OCI-LY3 (cell line): ENCODE results near the gene TUBGCP6.
A peak's percentile ranks its signal among the peaks of the same experiment; 100 is the strongest.

Experiments used
- H2AFZ ChIP-seq: fragments of 200-600, 300-600 bp; shearing (Covaris generic); 2 replicates; pipeline ENCODE4 v1.6.0; 2014; ENCODE audit warnings: antibody characterized with exemption, low read depth, low read length
- H3K27ac ChIP-seq: fragments of 200-600, 300-600 bp; sonication (generic); 2 replicates; pipeline ENCODE4 v1.5.1; 2014; ENCODE audit warnings: mild to moderate bottlenecking, low read length, moderate library complexity, mixed read lengths
- H3K27me3 ChIP-seq: fragments of 200-600, 300-600 bp; sonication (generic); 2 replicates; pipeline ENCODE4 v1.6.1; 2014; ENCODE audit warnings: low read depth, low read length, mixed read lengths
- H3K36me3 ChIP-seq: fragments of 200-600, 300-600 bp; sonication (generic); replicated peaks from 2 replicates; pipeline ENCODE3; 2014; ENCODE audit warnings: low read depth, low read length, mixed read lengths
- H3K4me1 ChIP-seq: fragments of 300-600, 200-600 bp; sonication (generic); 2 replicates; pipeline ENCODE4 v1.6.1; 2014; ENCODE audit warnings: low read length, mixed read lengths
- H3K4me2 ChIP-seq: fragments of 200-600, 300-600 bp; sonication (generic); 2 replicates; pipeline ENCODE4 v1.6.1; 2014; ENCODE audit warnings: low read length, mixed read lengths
- H3K4me3 ChIP-seq: fragments of 300-600, 200-600 bp; sonication (generic); 2 replicates; pipeline ENCODE4 v1.5.1; 2014; ENCODE audit warnings: antibody characterized with exemption, mild to moderate bottlenecking, low read length, moderate library complexity
- H3K79me2 ChIP-seq: fragments of 300-600, 200-600 bp; shearing (Covaris generic); 2 replicates; pipeline ENCODE4 v1.6.1; 2014; ENCODE audit warnings: mild to moderate bottlenecking, low read length, mixed read lengths
- H3K9ac ChIP-seq: fragments of 300-600, 200-600 bp; shearing (Covaris generic); 2 replicates; pipeline ENCODE4 v1.6.0; 2014; ENCODE audit warnings: mild to moderate bottlenecking, low read length, moderate library complexity
- H3K9me3 ChIP-seq: fragments of 200-600, 300-600 bp; shearing (Covaris generic); 2 replicates; pipeline ENCODE4 v1.6.1; 2014; ENCODE audit warnings: low read length, mixed read lengths; ENCODE audit not compliant: insufficient read depth
- H4K20me1 ChIP-seq: fragments of 200-600, 300-600 bp; sonication (generic); 2 replicates; pipeline ENCODE4 v1.6.1; 2016; ENCODE audit warnings: low read length, mixed read lengths; ENCODE audit not compliant: insufficient read depth
- CTCF ChIP-seq: fragments of 200-600, 300-600 bp; sonication (generic); IDR thresholded peaks from 2 replicates; pipeline ENCODE4 v1.5.1; 2014; ENCODE audit warnings: antibody characterized with exemption, low read length, low read depth
- EZH2phosphoT487 ChIP-seq: fragments of 200-600 bp; shearing (Covaris generic); IDR thresholded peaks from 2 replicates; pipeline ENCODE4 v1.6.1; 2018; ENCODE audit warnings: antibody characterized with exemption, mixed run types, low read depth

Gene TUBGCP6

GRCh38 chr22:50222508-50222907 lies 22.3 kb downstream of the TUBGCP6 start:
- peaks cover 4% of the 10 kb centered on the region for H3K36me3 ChIP-seq
- H4K20me1 ChIP-seq = no peaks in the 10 kb centered on the region
- H3K4me3 ChIP-seq = no peak overlapping the region
- TF ChIP-seq CTCF (no peak), EZH2phosphoT487 (no peak)
- H3K27ac ChIP-seq = no peak overlapping the region
- H3K4me2 ChIP-seq = no peak overlapping the region
- H2AFZ ChIP-seq = no peak overlapping the region
- no peaks in the 10 kb centered on the region for H3K9me3 ChIP-seq
- no peaks in the 10 kb centered on the region for H3K79me2 ChIP-seq
- no peak overlapping the region for H3K9ac ChIP-seq
- no peaks in the 10 kb centered on the region for H3K4me1 ChIP-seq
- no peaks in the 10 kb centered on the region for H3K27me3 ChIP-seq

- no peaks in the 10 kb centered on the region for H4K20me1 ChIP-seq
- no peak overlapping the region for H3K4me2 ChIP-seq
- H3K4me3 ChIP-seq = no peak overlapping the region
- H3K9me3 ChIP-seq = no peaks in the 10 kb centered on the region
- no peaks in the 10 kb centered on the region for H3K27me3 ChIP-seq
- no peaks in the 10 kb centered on the region for H3K4me1 ChIP-seq
- no peak overlapping the region for H3K9ac ChIP-seq
- H3K79me2 ChIP-seq = no peaks in the 10 kb centered on the region
- no peak overlapping the region for H3K27ac ChIP-seq
- no peak overlapping the region for H2AFZ ChIP-seq
- TF ChIP-seq EZH2phosphoT487 (no peak), CTCF (0 out of 2 replicates have a peak, but pooled peaks have one; percentile 5)
- H3K36me3 ChIP-seq = peaks cover 4% of the 10 kb centered on the region
Observed at GRCh38 chr22:50221410-50222300, 23.2 kb downstream of the TUBGCP6 start.

GRCh38 chr22:50220603-50221409 lies 24.0 kb downstream of the TUBGCP6 start:
- Histone ChIP-seq H3K4me3 (no peak overlapping the region), H3K9me3 (no peaks in the 10 kb centered on the region), H3K27me3 (no peaks in the 10 kb centered on the region), H3K36me3 (peaks cover 2% of the 10 kb centered on the region), H4K20me1 (no peaks in the 10 kb centered on the region), H3K27ac (no peak overlapping the region), H3K79me2 (no peaks in the 10 kb centered on the region), H3K9ac (no peak overlapping the region), H3K4me2 (no peak overlapping the region), H2AFZ (no peak overlapping the region), H3K4me1 (no peaks in the 10 kb centered on the region)
- TF ChIP-seq EZH2phosphoT487 = no peak
- TF ChIP-seq CTCF = no peak
